ENCODE measurements around the gene C19orf85. TPM values are rescaled to one million over a fixed set of nuclear protein-coding genes. Genes with fewer than 3 reads are reported as not detected.
A peak's percentile ranks its signal among the peaks of the same experiment; 100 is the strongest.

The C19orf85 gene
- total and polyA plus RNA-seq, 12 donors = not detected

- Histone ChIP-seq H3K4me3 (no peak overlapping the region), H3K27me3 (peaks cover 0 to 25% (median 4%) of the 10 kb centered on the region in 7 donors), H3K27ac (peak overlapping the region in 4 of 10 donors; percentile 31 to 96 (median 52)), H3K9me3 (no peaks in the 10 kb centered on the region), H3K4me1 (peaks cover 17 to 55% (median 27%) of the 10 kb centered on the region in 9 donors), H3K36me3 (peaks cover 0 to 9% (median 0%) of the 10 kb centered on the region in 9 donors)
- ATAC-seq = no peak
- WGBS, 2 donors = 77 to 78% methylated on average over 24 of the region's 24 CpGs
- intact Hi-C loops (cut with DNase I) = no loop called here
- TF ChIP-seq CTCF (IDR thresholded peaks at IDR 0.05) = no peak
- DNase-seq = no peak
Measured at GRCh38 chr19:55491546-55492360, 27.2 kb upstream of the C19orf85 start.

- WGBS, 2 donors = 81 to 82% methylated on average over 49 to 52 of the region's 52 CpGs
- peaks cover 21 to 63% (median 37%) of the 10 kb centered on the region in 9 donors for H3K4me1 ChIP-seq
Measured at GRCh38 chr19:55490478-55491432, 26.2 kb upstream of the C19orf85 start.

DNA sequence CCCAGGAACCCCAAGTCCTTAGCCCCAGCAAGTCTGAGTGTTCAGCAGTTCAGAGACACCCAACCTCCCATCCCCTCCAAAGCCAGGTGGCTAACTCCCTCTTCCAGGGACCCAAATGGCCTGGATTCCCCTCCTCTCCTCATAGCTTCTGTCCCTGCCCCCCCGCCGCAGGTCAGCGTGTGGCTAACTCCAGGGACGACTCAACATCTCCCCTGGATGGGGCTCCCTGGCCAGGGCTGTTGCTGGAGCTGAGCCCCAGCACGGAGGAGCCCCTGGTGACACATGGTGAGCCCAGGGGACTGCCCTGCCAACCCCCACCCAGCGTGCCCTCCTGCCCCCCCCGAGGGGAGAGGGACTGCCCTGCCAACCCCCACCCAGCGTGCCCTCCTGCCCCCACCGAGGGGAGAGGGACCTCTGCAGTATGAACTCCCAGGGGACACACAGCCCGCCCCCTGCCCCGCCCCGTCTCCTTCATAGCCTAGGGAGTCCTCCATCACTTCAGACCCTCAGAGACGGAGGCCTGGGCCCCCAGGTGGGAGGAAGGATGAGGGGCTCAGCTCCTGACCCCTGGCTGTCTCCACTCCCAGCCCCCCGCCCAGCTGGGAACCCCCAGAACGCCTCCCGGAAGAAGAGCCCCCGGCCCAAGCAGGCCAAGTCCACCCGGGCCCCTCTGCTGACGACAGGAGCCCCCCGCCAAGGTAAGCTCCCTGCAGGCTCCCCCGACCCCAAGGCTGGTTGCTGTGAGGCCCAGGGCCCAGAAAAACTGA, 25.3 kb upstream of the C19orf85 start:
- H3K27ac ChIP-seq = peak overlapping the region in 4 of 10 donors; percentile 28 to 86 (median 55)

More at GRCh38 chr19:55490478-55491432, 26.2 kb upstream of the C19orf85 start:
- no peak for DNase-seq
- peaks cover 0 to 25% (median 4%) of the 10 kb centered on the region in 7 donors for H3K27me3 ChIP-seq
- no peak overlapping the region for H3K4me3 ChIP-seq
- ATAC-seq = no peak
- H3K36me3 ChIP-seq = no peaks in the 10 kb centered on the region
- no peak for TF ChIP-seq CTCF (IDR thresholded peaks at IDR 0.05)
- no peaks in the 10 kb centered on the region for H3K9me3 ChIP-seq
- H3K27ac ChIP-seq = peak overlapping the region in 4 of 10 donors; percentile 31 to 61 (median 48)
- intact Hi-C loops (cut with DNase I) = no loop called here

More for the DNA sequence above, 25.3 kb upstream of the C19orf85 start:
- TF ChIP-seq CTCF (IDR thresholded peaks at IDR 0.05) = no peak
- WGBS, 2 donors = 74 to 75% methylated on average over 18 to 21 of the region's 21 CpGs
- Histone ChIP-seq H3K4me1 (peaks cover 26 to 64% (median 45%) of the 10 kb centered on the region in 9 donors), H3K4me3 (no peak overlapping the region), H3K9me3 (no peaks in the 10 kb centered on the region), H3K27me3 (peaks cover 0 to 25% (median 4%) of the 10 kb centered on the region in 7 donors), H3K36me3 (no peaks in the 10 kb centered on the region)
- DNase-seq = no peak
- no peak for ATAC-seq
- intact Hi-C loops (cut with DNase I) = no loop called here

All from heart right ventricle (tissue), 16 donors.